ENCODE data around the gene HELZ2. TPM values are rescaled to one million over a fixed set of nuclear protein-coding genes. Genes with fewer than 3 reads are reported as not detected.

The HELZ2 gene
- total and polyA plus RNA-seq, 2 experiments from 2014 or later: 5.2 to 48.9 TPM

DNA sequence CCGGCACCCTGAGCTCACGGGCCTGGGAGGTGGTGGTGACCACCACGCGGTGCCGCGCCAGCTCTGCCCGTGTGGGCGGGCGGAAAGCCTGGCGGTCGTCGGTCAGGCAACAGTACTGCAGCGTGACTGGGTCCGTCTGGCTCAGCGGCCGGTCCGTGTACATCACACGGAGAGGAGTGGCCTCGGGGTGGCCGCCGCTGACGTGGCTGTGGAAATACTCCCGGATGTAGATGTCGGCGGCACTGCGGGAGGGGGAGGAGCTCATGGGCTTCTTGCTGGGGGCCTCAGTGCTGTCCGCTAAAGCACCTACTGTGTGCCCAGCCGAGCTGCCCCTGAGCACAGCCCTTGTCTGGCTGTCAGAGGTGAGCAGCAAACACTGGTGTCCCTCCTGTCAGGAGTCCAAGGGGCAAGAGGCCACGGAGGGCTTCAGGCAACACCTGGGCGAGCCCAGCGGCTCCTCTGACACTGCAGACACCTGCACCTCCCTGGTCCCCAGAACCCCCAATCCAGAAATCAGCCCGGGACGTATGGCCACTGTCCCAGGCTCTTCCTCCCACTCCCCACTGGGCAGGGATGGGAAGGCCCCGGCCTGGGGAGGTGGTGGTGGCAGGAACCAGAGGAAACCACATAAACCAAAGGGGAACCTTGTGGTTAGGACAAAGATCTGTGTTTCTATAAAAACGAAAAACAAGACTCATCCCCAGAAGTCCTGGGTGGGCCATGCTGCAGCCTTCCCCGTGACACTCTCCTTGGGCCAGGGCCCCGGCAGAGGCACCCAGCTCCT, 6.5 kb downstream of the HELZ2 start:
- Mint-ChIP-seq H3K9me3 (no peaks in the 10 kb centered on the region), H3K27me3 (ENCODE audit: insufficient read depth, low read depth, poor library complexity) (no peaks in the 10 kb centered on the region), H3K4me3 (no peak overlapping the region), H3K27ac (no peak overlapping the region), H3K4me1 (no peaks in the 10 kb centered on the region), H3K36me3 (ENCODE audit: low read depth) (no peaks in the 10 kb centered on the region)
- no peaks in the 10 kb centered on the region for H3K27me3 ChIP-seq (ENCODE audit: insufficient read depth)
- no peaks in the 10 kb centered on the region for H3K36me3 ChIP-seq (ENCODE audit: insufficient read depth)
- no peaks in the 10 kb centered on the region for H3K4me1 ChIP-seq (ENCODE audit: insufficient read depth)
- H3K79me2 ChIP-seq (replicated peaks; ENCODE audit: insufficient read depth): no peaks in the 10 kb centered on the region
- no peaks in the 10 kb centered on the region for H3K9me2 ChIP-seq (ENCODE audit: insufficient read depth)
- no peak overlapping the region for H2AFZ ChIP-seq
- H3K27ac ChIP-seq (ENCODE audit: low read depth): no peak overlapping the region
- ATAC-seq (no peak), DNase-seq (ENCODE audit: low spot score) (no peak)
- no peaks in the 10 kb centered on the region for H4K20me1 ChIP-seq (replicated peaks; ENCODE audit: insufficient read depth)
- H3K4me3 ChIP-seq: no peak overlapping the region
- H3F3A ChIP-seq (replicated peaks; ENCODE audit: low read depth): no peaks in the 10 kb centered on the region
- no peak for TF ChIP-seq STAT1 (IDR thresholded peaks at IDR 0.05; ENCODE audit: unreplicated experiment)
- TF ChIP-seq, protein P1, sequence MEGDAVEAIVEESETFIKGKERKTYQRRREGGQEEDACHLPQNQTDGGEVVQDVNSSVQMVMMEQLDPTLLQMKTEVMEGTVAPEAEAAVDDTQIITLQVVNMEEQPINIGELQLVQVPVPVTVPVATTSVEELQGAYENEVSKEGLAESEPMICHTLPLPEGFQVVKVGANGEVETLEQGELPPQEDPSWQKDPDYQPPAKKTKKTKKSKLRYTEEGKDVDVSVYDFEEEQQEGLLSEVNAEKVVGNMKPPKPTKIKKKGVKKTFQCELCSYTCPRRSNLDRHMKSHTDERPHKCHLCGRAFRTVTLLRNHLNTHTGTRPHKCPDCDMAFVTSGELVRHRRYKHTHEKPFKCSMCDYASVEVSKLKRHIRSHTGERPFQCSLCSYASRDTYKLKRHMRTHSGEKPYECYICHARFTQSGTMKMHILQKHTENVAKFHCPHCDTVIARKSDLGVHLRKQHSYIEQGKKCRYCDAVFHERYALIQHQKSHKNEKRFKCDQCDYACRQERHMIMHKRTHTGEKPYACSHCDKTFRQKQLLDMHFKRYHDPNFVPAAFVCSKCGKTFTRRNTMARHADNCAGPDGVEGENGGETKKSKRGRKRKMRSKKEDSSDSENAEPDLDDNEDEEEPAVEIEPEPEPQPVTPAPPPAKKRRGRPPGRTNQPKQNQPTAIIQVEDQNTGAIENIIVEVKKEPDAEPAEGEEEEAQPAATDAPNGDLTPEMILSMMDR (conservative IDR thresholded peaks at IDR 0.05; ENCODE audit: low read depth in 2 of 2): no peak
- TF ChIP-seq, protein P2, sequence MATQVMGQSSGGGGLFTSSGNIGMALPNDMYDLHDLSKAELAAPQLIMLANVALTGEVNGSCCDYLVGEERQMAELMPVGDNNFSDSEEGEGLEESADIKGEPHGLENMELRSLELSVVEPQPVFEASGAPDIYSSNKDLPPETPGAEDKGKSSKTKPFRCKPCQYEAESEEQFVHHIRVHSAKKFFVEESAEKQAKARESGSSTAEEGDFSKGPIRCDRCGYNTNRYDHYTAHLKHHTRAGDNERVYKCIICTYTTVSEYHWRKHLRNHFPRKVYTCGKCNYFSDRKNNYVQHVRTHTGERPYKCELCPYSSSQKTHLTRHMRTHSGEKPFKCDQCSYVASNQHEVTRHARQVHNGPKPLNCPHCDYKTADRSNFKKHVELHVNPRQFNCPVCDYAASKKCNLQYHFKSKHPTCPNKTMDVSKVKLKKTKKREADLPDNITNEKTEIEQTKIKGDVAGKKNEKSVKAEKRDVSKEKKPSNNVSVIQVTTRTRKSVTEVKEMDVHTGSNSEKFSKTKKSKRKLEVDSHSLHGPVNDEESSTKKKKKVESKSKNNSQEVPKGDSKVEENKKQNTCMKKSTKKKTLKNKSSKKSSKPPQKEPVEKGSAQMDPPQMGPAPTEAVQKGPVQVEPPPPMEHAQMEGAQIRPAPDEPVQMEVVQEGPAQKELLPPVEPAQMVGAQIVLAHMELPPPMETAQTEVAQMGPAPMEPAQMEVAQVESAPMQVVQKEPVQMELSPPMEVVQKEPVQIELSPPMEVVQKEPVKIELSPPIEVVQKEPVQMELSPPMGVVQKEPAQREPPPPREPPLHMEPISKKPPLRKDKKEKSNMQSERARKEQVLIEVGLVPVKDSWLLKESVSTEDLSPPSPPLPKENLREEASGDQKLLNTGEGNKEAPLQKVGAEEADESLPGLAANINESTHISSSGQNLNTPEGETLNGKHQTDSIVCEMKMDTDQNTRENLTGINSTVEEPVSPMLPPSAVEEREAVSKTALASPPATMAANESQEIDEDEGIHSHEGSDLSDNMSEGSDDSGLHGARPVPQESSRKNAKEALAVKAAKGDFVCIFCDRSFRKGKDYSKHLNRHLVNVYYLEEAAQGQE (IDR thresholded peaks at IDR 0.05; ENCODE audit: unreplicated experiment): no peak
- TF ChIP-seq ZNF114 (CRISPR knock-in tag; IDR thresholded peaks at IDR 0.05): no peak
- H3K4me2 ChIP-seq: no peak overlapping the region

DNA sequence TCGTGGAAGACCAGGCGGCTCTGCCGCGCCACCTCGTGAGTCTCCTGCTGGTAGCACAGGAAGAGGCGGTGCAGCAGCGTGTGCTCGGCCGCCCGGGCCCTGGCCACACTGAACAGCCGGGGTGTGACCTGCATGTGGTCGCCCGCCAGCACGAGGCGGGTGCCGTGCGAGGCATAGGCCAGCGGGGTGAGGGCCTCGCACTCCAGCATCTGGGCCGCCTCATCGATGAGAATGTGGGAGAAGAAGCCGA, 7.0 kb downstream of the HELZ2 start:
- no peak overlapping the region for H3K4me3 Mint-ChIP-seq
- H3K9me3 Mint-ChIP-seq: no peaks in the 10 kb centered on the region
- H3K27ac Mint-ChIP-seq: no peak overlapping the region
- Histone ChIP-seq H3K27me3 (ENCODE audit: insufficient read depth) (no peaks in the 10 kb centered on the region), H3K4me3 (no peak overlapping the region), H3K27ac (ENCODE audit: low read depth) (no peak overlapping the region), H4K20me1 (replicated peaks; ENCODE audit: insufficient read depth) (no peaks in the 10 kb centered on the region), H3K36me3 (ENCODE audit: insufficient read depth) (no peaks in the 10 kb centered on the region), H3K79me2 (replicated peaks; ENCODE audit: insufficient read depth) (no peaks in the 10 kb centered on the region), H3K4me1 (ENCODE audit: insufficient read depth) (no peaks in the 10 kb centered on the region), H3K9me2 (ENCODE audit: insufficient read depth) (no peaks in the 10 kb centered on the region), H3K4me2 (no peak overlapping the region), H2AFZ (no peak overlapping the region), H3F3A (replicated peaks; ENCODE audit: low read depth) (no peaks in the 10 kb centered on the region)
- no peak for ATAC-seq
- H3K27me3 Mint-ChIP-seq (ENCODE audit: insufficient read depth, low read depth, poor library complexity): no peaks in the 10 kb centered on the region
- no peak for DNase-seq (ENCODE audit: low spot score)
- H3K4me1 Mint-ChIP-seq: no peaks in the 10 kb centered on the region
- H3K36me3 Mint-ChIP-seq (ENCODE audit: low read depth): no peaks in the 10 kb centered on the region
- TF ChIP-seq ZNF331 (CRISPR knock-in tag; IDR thresholded peaks at IDR 0.05; ENCODE audit: low read depth) (no peak), STAT1 (IDR thresholded peaks at IDR 0.05; ENCODE audit: unreplicated experiment) (no peak)
- TF ChIP-seq, protein P1 (conservative IDR thresholded peaks at IDR 0.05; ENCODE audit: low read depth in 2 of 2): no peak
- TF ChIP-seq, protein P3, sequence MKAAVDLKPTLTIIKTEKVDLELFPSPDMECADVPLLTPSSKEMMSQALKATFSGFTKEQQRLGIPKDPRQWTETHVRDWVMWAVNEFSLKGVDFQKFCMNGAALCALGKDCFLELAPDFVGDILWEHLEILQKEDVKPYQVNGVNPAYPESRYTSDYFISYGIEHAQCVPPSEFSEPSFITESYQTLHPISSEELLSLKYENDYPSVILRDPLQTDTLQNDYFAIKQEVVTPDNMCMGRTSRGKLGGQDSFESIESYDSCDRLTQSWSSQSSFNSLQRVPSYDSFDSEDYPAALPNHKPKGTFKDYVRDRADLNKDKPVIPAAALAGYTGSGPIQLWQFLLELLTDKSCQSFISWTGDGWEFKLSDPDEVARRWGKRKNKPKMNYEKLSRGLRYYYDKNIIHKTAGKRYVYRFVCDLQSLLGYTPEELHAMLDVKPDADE (IDR thresholded peaks at IDR 0.05): no peak
